Stimulated activated CD8-positive, alpha-beta memory T cell treated with anti-CD3 and anti-CD28 coated beads, Interleukin-15, amount 100 ng/mL, for 1 hour (primary cell): Measurements from ENCODE around the gene TMEM61.
"Not testable (repeated sequence)": the region's sequence is repeated elsewhere in the genome, so short reads cannot be mapped to it uniquely, and the experiment has no call there.

Experiments
- DNase-seq: peaks from one replicate; pipeline ENCODE4 v3.0.0-alpha.2; 2020; ENCODE audit warnings: low read depth

Gene TMEM61

GRCh38 chr1:54962612-54963395, 17.6 kb upstream of the TMEM61 start:
- no peak for DNase-seq

DNA sequence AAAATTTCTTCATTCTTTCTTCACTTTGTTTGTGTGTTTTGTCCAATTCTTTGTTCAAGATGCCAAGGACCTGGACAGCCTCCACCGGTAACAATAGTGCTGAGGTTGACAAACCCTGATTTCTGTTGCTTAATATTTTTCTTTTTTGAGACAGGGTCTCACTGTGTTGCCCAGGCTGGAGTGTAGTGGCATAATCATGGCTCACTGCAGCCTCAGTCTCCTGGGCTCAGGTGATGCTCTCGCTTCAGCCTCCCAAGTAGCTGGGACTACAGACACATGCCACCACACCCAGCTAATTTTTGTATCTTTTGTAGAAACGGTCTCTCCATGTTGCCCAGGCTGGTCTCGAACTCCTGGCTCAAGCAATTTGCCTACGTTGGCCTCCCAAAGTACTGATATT, 16.6 kb upstream of the TMEM61 start:
- not testable (repeated sequence) for DNase-seq

DNA sequence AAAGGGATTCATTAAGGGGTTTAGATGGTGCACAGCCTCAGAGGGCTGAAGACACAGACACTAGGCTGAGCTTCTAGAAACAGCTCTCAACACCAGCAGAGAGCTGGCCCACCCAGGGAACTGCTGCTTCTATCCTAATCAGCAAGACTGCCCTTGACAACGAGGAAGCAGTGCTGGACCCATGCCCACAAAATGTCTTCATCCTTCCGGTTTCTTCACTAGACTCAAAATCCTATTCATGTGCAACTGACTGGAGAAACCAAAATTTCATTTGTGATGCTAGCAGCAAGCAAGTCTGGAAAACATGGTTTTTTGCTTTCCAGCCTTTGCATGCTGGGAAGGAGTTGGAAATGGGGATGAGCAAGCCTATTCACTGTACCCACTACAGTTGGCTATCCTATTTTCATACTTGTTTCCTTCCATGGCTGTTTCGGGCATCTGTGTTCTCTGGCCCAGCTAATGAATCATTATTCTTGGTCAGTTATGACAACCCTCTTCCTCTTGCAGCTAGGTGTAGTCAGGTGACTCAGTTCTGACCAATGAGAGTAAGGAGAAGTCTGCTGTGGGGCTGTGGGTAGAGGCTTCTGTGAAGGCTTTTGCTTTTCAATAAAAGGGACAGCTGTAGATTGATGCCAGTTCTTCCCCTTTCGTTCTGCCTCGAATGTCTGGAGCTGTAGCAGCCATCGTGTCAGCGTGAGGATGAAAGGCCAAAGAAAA, 14.6 kb upstream of the TMEM61 start:
- no peak for DNase-seq

- DNase-seq, result no peak
These were observed 13.1 kb upstream of the TMEM61 start for GRCh38 chr1:54967372-54967771.

DNA sequence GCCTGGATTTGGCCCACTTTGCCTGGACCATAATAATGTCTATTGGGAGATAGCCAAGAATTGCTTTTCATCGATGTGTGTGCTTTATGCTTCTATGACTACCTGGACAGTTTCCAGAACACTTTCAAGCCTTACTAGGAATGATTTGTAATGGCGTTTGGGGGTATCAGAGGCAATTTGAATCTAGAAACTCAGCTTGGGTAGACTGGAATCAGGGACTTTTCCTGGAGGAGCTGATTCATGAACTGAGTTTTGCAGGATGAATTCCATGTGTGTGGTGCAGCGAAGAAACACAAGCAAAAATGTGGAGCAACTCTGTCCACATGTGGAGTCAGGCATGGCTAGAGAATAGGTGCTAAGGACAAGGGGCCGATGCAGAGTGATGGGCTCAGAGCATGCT, 11.9 kb upstream of the TMEM61 start:
- no peak for DNase-seq

DNA sequence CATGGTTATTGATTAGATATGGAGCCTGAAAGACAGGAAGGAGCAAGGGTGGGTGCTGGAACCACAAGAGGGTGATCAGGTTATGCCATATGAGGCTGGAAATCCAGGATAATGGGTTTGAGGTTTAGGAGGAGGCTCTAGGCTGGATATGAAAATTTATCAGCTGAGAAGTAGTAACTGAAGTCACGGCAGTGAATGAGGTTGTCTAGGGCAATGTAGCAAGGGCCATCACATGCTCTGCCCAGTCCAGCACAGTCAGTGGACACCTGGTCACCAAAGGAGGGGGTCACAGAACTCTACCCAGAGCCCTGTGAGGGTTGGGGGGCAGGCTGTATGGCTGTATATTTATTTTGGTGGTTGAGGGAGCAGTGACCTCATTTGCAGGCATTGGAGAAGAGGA, 10.5 kb upstream of the TMEM61 start:
- no peak for DNase-seq

DNA sequence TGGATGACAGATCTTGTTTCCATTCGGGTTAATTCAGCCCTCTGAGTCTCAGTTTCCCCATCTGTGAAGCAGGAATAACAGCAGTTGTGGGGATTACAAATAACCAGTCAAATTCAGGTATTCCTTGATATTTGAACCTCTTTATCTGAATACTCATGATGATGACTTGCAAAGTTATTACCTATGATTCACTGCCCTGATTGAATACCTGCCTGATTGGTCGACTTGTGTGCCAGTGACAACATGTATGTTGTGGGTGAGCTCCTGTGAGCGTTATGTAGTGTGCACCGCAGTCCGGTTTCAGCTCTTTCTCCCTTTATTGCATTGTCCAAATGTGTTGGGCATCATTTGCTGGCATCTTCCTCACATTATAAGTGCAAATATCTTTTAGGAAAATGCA, 9.5 kb upstream of the TMEM61 start:
- no peak for DNase-seq

- no peak for DNase-seq
These were observed 9.1 kb upstream of the TMEM61 start for GRCh38 chr1:54971317-54971791.

- DNase-seq, result no peak
These were observed 8.0 kb upstream of the TMEM61 start for GRCh38 chr1:54972436-54972835.

DNA sequence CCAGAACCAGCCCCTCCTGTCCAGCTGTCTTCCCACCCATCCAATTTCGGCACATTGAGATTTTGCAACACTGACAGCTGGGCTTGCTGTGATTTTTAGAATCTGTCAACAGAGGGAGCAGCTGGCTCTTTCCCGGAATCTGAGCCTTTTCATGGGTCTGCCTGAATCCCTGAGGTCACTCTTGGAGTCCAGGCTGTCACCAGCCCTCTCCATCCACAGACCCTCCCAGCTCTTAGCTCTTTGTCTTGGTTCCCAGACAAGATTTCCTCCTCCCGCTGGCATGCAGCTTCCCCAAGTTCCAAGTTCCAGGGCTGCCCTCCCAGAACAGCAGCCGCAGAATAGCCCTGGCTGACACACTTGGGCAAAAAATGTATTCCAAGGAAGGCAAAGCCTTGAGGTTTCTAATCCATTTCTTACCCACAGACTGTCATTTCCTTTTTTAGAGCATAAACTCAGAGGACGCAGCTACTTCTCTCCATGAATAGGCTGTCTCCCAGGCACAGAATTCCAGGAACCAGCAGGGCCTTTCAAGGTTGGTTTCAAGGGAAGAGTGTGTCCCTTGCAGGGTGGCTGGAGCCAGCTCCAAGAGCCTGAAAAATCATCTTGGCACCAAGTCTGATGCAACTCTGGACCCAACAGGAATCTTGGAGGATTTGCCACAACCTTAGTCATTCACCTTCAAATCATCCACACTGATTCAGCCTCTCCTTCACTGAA, 7.1 kb upstream of the TMEM61 start:
- DNase-seq, result no peak

- no peak for DNase-seq
These were observed 4.9 kb upstream of the TMEM61 start for GRCh38 chr1:54975356-54976108.

DNA sequence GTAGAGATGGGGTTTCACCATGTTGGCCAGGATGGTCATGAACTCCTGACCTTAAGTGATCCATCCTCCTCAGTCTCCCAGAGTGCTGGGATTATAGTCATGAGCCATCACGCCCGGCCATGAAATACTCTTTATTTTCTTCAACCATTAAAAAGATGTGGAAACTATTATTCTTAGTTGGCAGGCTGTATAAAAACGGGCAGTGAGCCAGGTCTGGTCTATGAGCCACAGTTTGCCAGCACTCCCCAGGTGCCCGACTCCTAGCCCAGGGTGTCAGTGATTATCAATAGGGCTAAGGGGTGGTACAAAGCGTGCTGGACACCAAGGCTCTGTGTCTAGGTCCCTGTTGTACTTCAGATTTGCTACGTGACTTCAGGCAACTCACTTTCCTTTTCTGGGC, 3.7 kb upstream of the TMEM61 start:
- no peak for DNase-seq

GRCh38 chr1:54977533-54978297, 2.7 kb upstream of the TMEM61 start:
- no peak for DNase-seq

DNA sequence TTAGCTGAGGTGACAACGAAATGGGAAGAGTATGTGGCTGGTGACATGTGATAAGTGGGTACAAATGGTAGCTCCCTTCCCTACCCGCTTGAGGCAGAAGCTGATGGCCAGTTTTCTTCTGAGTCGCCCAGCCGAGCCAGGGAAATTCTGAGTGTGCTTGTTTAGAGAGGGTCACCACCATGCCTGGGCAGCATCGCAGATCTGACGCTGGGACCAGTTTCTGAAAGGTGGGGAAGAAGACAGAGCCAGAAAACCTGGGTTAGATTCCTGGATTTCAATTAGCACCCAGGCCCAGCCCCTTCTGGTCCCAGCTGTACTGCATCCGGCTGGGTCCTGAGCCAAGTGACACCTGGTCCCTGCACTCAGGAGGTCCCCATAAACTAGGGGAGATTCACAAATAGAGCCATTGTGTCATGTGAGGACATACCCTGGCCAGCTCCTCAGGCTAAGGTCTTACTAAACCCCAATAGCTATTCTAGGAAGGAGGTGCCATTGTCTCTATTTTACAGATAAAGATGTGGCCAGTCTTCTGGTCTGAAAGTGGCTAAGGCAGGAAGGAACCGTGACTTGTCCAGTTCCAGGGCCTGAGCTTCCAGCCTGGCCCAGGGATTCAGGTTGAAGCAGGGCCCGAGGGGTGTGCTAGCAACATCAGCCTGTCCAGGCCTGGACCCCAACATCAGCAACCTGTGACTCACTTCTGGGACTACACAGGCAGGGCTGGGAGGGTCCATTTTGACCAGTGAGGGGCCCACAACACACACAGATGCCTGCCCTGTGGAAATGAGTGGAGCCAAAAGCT, 1.7 kb upstream of the TMEM61 start:
- DNase-seq, result no peak

DNA sequence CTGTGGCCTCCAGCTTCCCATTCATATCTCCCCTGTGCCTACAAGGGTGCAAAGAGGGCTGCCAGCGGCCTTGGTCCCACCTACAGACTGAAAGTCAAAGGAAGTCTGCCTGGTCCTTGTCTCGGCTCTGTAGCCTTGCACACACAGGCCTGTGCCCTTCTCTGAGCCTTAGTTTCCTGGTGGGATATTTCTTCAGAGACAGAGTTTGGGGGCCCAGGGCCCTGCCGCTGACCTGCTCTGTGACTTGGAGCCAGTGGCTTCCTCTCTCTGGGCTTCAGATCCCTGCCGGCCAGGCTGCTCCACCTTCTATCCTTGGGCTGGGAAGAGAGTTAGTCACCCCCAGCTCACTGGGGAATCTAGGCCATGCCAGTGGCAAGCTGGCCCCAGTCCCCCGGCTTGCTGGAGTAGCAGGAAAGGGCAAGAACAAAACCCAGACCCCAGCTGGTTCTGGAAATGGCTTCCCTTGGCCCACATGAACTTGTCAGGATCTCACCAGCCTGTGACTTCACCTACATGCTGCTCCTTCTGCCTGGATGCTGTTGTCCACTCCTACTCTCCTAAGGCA, 1.0 kb upstream of the TMEM61 start:
- no peak for DNase-seq

DNA sequence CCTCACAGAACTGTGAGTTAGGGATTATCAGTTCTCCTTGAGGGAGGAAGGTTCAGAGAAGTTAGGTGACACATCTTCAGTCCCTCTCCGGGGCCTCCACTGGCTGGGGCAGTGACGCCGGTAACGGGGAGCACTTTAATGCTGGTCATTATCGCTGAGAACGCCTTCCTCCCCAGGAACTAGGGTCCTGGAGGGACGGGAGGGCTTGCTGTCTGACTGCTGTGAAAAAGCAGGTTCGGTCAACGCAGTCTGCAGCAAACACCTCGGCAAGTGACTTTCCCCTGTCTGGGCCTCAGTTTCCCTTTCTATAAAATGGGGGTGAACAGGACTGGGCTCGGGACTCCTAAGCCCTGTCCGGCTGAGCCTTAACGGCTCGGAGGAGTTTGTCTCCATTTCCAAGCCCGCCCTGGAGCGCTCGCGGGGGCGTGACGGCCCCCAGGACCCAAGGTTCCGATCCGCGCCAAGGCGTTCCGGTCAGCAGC, 341 bp upstream of the TMEM61 start:
- DNase-seq, result no peak

GRCh38 chr1:54981466-54981865, 1.0 kb downstream of the TMEM61 start:
- no peak for DNase-seq

- no peak for DNase-seq
These were observed 2.3 kb downstream of the TMEM61 start for GRCh38 chr1:54982739-54983138.

GRCh38 chr1:54984131-54984842, 3.9 kb downstream of the TMEM61 start:
- no peak for DNase-seq
